ENCODE data around the gene ADARB2.

The ADARB2 gene

GRCh38 chr10:1486841-1487687 is 250.3 kb downstream of the ADARB2 start:
- H3K4me3 ChIP-seq (ENCODE audit: control insufficient read depth, low read depth, low read length): no peak overlapping the region
- TF ChIP-seq CTCF (conservative IDR thresholded peaks at IDR 0.05; ENCODE audit: control insufficient read depth, insufficient read depth, low read depth, low read length): no peak
- DNase-seq (ENCODE audit: low read depth): no peak

- no peak for DNase-seq (ENCODE audit: low read depth)
- H3K4me3 ChIP-seq (ENCODE audit: control insufficient read depth, low read depth, low read length): no peak overlapping the region
- no peak for TF ChIP-seq CTCF (conservative IDR thresholded peaks at IDR 0.05; ENCODE audit: control insufficient read depth, insufficient read depth, low read depth, low read length)
Measured at GRCh38 chr10:1485357-1485756, 252.0 kb downstream of the ADARB2 start.

DNA sequence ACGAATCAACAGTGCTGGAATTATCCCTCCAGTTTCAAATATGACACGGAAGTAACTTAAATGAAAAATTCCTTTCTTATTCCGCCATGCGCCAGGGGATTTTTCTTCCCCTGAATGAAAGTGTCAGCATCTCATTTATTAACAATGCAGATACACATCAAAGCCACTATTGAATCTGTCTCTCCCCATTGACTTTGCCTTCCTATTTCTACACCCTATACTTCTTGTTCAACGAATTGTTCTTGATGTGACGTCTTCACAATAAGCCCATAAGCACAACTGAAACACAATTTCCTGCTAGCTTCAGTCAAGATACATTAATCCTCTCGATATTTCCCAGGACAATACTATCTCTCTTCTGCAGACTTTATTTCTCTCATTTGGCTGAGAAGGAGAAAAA is 253.5 kb downstream of the ADARB2 start:
- no peak for TF ChIP-seq CTCF (conservative IDR thresholded peaks at IDR 0.05; ENCODE audit: control insufficient read depth, insufficient read depth, low read depth, low read length)
- no peak overlapping the region for H3K4me3 ChIP-seq (ENCODE audit: control insufficient read depth, low read depth, low read length)
- DNase-seq (ENCODE audit: low read depth): no peak

- no peak for DNase-seq (ENCODE audit: low read depth)
- H3K4me3 ChIP-seq (ENCODE audit: control insufficient read depth, low read depth, low read length): no peak overlapping the region
Measured at GRCh38 chr10:1483246-1483645, 254.1 kb downstream of the ADARB2 start.

GRCh38 chr10:1477578-1477977 is 259.7 kb downstream of the ADARB2 start:
- H3K4me3 ChIP-seq (ENCODE audit: control insufficient read depth, low read depth, low read length): no peak overlapping the region
- no peak for TF ChIP-seq CTCF (conservative IDR thresholded peaks at IDR 0.05; ENCODE audit: control insufficient read depth, insufficient read depth, low read depth, low read length)
- DNase-seq (ENCODE audit: low read depth): no peak

More at GRCh38 chr10:1483246-1483645, 254.1 kb downstream of the ADARB2 start:
- TF ChIP-seq CTCF (conservative IDR thresholded peaks at IDR 0.05; ENCODE audit: control insufficient read depth, insufficient read depth, low read depth, low read length): no peak

DNA sequence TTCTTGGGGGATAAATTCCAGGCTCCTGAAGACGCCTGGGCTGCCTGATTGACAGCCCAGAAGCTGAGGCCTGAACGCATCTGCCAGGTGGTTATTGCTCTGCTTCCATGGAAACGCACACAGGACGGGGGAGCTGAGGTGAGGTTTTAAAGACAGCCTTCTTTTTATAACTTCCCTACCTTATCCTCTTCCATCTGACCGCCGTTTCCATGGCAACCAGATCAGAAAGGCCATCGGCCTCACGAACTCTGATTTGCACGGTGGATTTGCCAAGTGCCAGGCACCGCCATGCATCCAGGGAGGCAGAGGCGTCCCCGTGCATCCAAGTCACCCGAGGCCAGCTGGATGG is 260.9 kb downstream of the ADARB2 start:
- no peak for TF ChIP-seq CTCF (conservative IDR thresholded peaks at IDR 0.05; ENCODE audit: control insufficient read depth, insufficient read depth, low read depth, low read length)
- no peak for DNase-seq (ENCODE audit: low read depth)
- H3K4me3 ChIP-seq (ENCODE audit: control insufficient read depth, low read depth, low read length): no peak overlapping the region

All from fibroblast of mammary gland (primary cell).